SK-N-SH (cell line): ENCODE data around the gene GPR137.

Source experiments
- CHD2 ChIP-seq: fragments of 150-350 bp; IDR thresholded peaks from 2 replicates; pipeline ENCODE4 v1.6.1; 2018; ENCODE audit warnings: low read length; ENCODE audit not compliant: partially characterized antibody
- FOXM1 ChIP-seq: IDR thresholded peaks from 2 replicates; pipeline ENCODE4 v1.4.0; 2012; ENCODE audit warnings: low read depth, mild to moderate bottlenecking
- JUND ChIP-seq: IDR thresholded peaks from 2 replicates; pipeline ENCODE4 v1.4.0; 2012
- NFIC ChIP-seq: IDR thresholded peaks from 2 replicates; pipeline ENCODE4 v1.4.0; 2012; ENCODE audit warnings: borderline replicate concordance
- POLR2AphosphoS5 ChIP-seq: IDR thresholded peaks from 2 replicates; pipeline ENCODE4 v1.6.1; 2012; ENCODE audit warnings: low read depth, low read length
- RCOR1 ChIP-seq: fragments of 150-350 bp; IDR thresholded peaks from 2 replicates; pipeline ENCODE4 v1.6.1; 2017; ENCODE audit warnings: antibody characterized with exemption, low read length
- TAF1 ChIP-seq: IDR thresholded peaks from 2 replicates; pipeline ENCODE4 v1.6.1; 2012; ENCODE audit warnings: low read depth, mild to moderate bottlenecking, low read length, moderate library complexity, borderline replicate concordance
- TF ChIP-seq, protein P1 (sequence below): fragments of 200-600 bp; sonication (generic); IDR thresholded peaks from 2 replicates; pipeline ENCODE4 v1.6.1; 2017; ENCODE audit warnings: antibody characterized with exemption, mild to moderate bottlenecking, moderate library complexity

GRCh38 chr11:64250415-64251015 is 35.1 kb upstream of the GPR137 start:
- TF ChIP-seq NFIC (no peak), JUND (no peak), FOXM1 (no peak), CHD2 (no peak), TAF1 (no peak), POLR2AphosphoS5 (no peak), RCOR1 (no peak)
- TF ChIP-seq, protein P1, sequence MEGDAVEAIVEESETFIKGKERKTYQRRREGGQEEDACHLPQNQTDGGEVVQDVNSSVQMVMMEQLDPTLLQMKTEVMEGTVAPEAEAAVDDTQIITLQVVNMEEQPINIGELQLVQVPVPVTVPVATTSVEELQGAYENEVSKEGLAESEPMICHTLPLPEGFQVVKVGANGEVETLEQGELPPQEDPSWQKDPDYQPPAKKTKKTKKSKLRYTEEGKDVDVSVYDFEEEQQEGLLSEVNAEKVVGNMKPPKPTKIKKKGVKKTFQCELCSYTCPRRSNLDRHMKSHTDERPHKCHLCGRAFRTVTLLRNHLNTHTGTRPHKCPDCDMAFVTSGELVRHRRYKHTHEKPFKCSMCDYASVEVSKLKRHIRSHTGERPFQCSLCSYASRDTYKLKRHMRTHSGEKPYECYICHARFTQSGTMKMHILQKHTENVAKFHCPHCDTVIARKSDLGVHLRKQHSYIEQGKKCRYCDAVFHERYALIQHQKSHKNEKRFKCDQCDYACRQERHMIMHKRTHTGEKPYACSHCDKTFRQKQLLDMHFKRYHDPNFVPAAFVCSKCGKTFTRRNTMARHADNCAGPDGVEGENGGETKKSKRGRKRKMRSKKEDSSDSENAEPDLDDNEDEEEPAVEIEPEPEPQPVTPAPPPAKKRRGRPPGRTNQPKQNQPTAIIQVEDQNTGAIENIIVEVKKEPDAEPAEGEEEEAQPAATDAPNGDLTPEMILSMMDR: no peak
